H9 (cell line): ENCODE results near the gene SCCPDH. TPM values are rescaled to one million over a fixed set of nuclear protein-coding genes. Genes with fewer than 3 reads are reported as not detected.

ENCODE experiments used
- DNase-seq: peaks from one replicate; pipeline ENCODE4 v3.0.0-alpha.2; 2017
- H2AFZ ChIP-seq: one replicate; pipeline ENCODE4 v1.6.1; 2013; ENCODE audit warnings: mild to moderate bottlenecking, low read length, control low read depth, moderate library complexity
- H2AK5ac ChIP-seq: 2 replicates; pipeline ENCODE4 v1.6.1; 2013; ENCODE audit warnings: low read length, control low read depth, mixed read lengths; ENCODE audit not compliant: insufficient read length
- H2BK120ac ChIP-seq: one replicate; pipeline ENCODE4 v1.6.1; 2013; ENCODE audit warnings: low read depth, mild to moderate bottlenecking, low read length, control low read depth, inconsistent platforms; ENCODE audit not compliant: poor library complexity, severe bottlenecking
- H2BK12ac ChIP-seq: 2 replicates; pipeline ENCODE4 v1.6.1; 2013; ENCODE audit warnings: low read length, control low read depth, mixed read lengths, low read depth; ENCODE audit not compliant: insufficient read length
- H2BK15ac ChIP-seq: 2 replicates; pipeline ENCODE4 v1.6.1; 2013; ENCODE audit warnings: low read depth, low read length, control low read depth
- H2BK20ac ChIP-seq: one replicate; pipeline ENCODE4 v1.6.1; 2013; ENCODE audit warnings: low read depth, mild to moderate bottlenecking, low read length, control low read depth, inconsistent platforms; ENCODE audit not compliant: poor library complexity, severe bottlenecking
- H2BK5ac ChIP-seq: 2 replicates; pipeline ENCODE4 v1.6.1; 2013; ENCODE audit warnings: low read length, control low read depth, mixed read lengths; ENCODE audit not compliant: insufficient read length
- H3K14ac ChIP-seq: 2 replicates; pipeline ENCODE4 v1.6.1; 2013; ENCODE audit warnings: low read length, control low read depth; ENCODE audit not compliant: insufficient read depth
- H3K18ac ChIP-seq: 2 replicates; pipeline ENCODE4 v1.6.1; 2013; ENCODE audit warnings: low read depth, mild to moderate bottlenecking, mixed read lengths, low read length, control low read depth; ENCODE audit not compliant: insufficient read length
- H3K23ac ChIP-seq: 2 replicates; pipeline ENCODE4 v1.6.1; 2013; ENCODE audit warnings: low read length, control low read depth, mixed read lengths, low read depth; ENCODE audit not compliant: insufficient read length
- H3K23me2 ChIP-seq: 2 replicates; pipeline ENCODE4 v1.6.1; 2013; ENCODE audit warnings: low read depth, mild to moderate bottlenecking, mixed read lengths, low read length, control low read depth; ENCODE audit not compliant: insufficient read length, poor library complexity, severe bottlenecking
- H3K27ac ChIP-seq: 2 replicates; pipeline ENCODE4 v1.5.1; 2013; ENCODE audit warnings: low read length, control low read depth, mixed read lengths, low read depth; ENCODE audit not compliant: insufficient read length
- H3K27me3 ChIP-seq: 2 replicates; pipeline ENCODE4 v1.6.1; 2013; ENCODE audit warnings: low read length, control low read depth, inconsistent platforms; ENCODE audit not compliant: insufficient read depth
- H3K4ac ChIP-seq: 2 replicates; pipeline ENCODE4 v1.6.1; 2013; ENCODE audit warnings: low read depth, mild to moderate bottlenecking, control low read depth, inconsistent platforms, low read length, moderate library complexity
- H3K4me1 ChIP-seq: 2 replicates; pipeline ENCODE4 v1.6.1; 2013; ENCODE audit warnings: low read length, control low read depth, inconsistent platforms; ENCODE audit not compliant: insufficient read depth
- H3K4me2 ChIP-seq: 2 replicates; pipeline ENCODE4 v1.6.1; 2013; ENCODE audit warnings: low read length, control low read depth, mixed read lengths; ENCODE audit not compliant: insufficient read length, insufficient read depth
- H3K56ac ChIP-seq: 2 replicates; pipeline ENCODE4 v1.6.1; 2013; ENCODE audit warnings: low read depth, mild to moderate bottlenecking, mixed read lengths, low read length, control low read depth; ENCODE audit not compliant: insufficient read length
- H3K79me1 ChIP-seq: 2 replicates; pipeline ENCODE4 v1.6.1; 2013; ENCODE audit warnings: low read depth, mild to moderate bottlenecking, moderate library complexity, low read length, control low read depth, inconsistent platforms; ENCODE audit not compliant: insufficient read depth, poor library complexity, severe bottlenecking
- H3K79me2 ChIP-seq: 2 replicates; pipeline ENCODE4 v1.6.1; 2013; ENCODE audit warnings: low read length, control low read depth, inconsistent platforms; ENCODE audit not compliant: insufficient read depth
- H3K9ac ChIP-seq: 2 replicates; pipeline ENCODE4 v1.6.1; 2013; ENCODE audit warnings: low read length, control low read depth, mixed read lengths; ENCODE audit not compliant: insufficient read length; ENCODE audit errors: extremely low read depth
- H3K9me3 ChIP-seq: one replicate; pipeline ENCODE4 v1.6.1; 2013; ENCODE audit warnings: low read depth, low read length, inconsistent platforms; ENCODE audit not compliant: control insufficient read depth
- H3T11ph ChIP-seq: one replicate; pipeline ENCODE4 v1.6.1; 2013; ENCODE audit warnings: mild to moderate bottlenecking, low read length, control low read depth, inconsistent platforms
- H4K20me1 ChIP-seq: one replicate; pipeline ENCODE4 v1.6.1; 2013; ENCODE audit not compliant: control insufficient read depth, insufficient read length, insufficient read depth
- H4K5ac ChIP-seq: 2 replicates; pipeline ENCODE4 v1.6.1; 2013; ENCODE audit warnings: low read depth, mild to moderate bottlenecking, mixed read lengths, low read length, control low read depth; ENCODE audit not compliant: insufficient read length
- H4K8ac ChIP-seq: replicated peaks from 2 replicates; pipeline ENCODE4 v1.6.1; 2013; ENCODE audit warnings: low read length, control low read depth, mixed read lengths, low read depth; ENCODE audit not compliant: insufficient read length
- H4K91ac ChIP-seq: 2 replicates; pipeline ENCODE4 v1.6.1; 2013; ENCODE audit warnings: low read depth, mild to moderate bottlenecking, moderate library complexity, mixed read lengths, low read length, control low read depth; ENCODE audit not compliant: insufficient read length
- H3K27ac Mint-ChIP-seq, 3 experiments: 2 replicates in 2 of 3; 3 replicates in 1 of 3; pipeline ENCODE4 v1.8.0; 2020 to 2021; ENCODE audit warnings: mixed read lengths in 3 of 3, mild to moderate bottlenecking in 1 of 3, moderate library complexity in 1 of 3
- H3K27me3 Mint-ChIP-seq: 2 replicates; pipeline ENCODE4 v1.8.0; 2021; ENCODE audit warnings: low read depth, mild to moderate bottlenecking, moderate library complexity, mixed read lengths
- H3K36me3 Mint-ChIP-seq, 3 experiments: 2 replicates in 2 of 3; 3 replicates in 1 of 3; pipeline ENCODE4 v1.8.0; 2020 to 2021; ENCODE audit warnings: low read depth in 3 of 3, mixed read lengths in 3 of 3; ENCODE audit not compliant: insufficient read depth in 1 of 3
- H3K4me1 Mint-ChIP-seq, 2 experiments: 2 replicates each; pipeline ENCODE4 v1.8.0; 2020; ENCODE audit warnings: mixed read lengths in 2 of 2
- H3K4me3 Mint-ChIP-seq, 2 experiments: 2 replicates in 1 of 2; 3 replicates in 1 of 2; pipeline ENCODE4 v1.8.0; 2020 to 2021; ENCODE audit warnings: mild to moderate bottlenecking in 2 of 2, mixed read lengths in 2 of 2, moderate library complexity in 1 of 2
- H3K9me3 Mint-ChIP-seq, 2 experiments: 2 replicates in 1 of 2; 3 replicates in 1 of 2; pipeline ENCODE4 v1.8.0; 2020; ENCODE audit warnings: mild to moderate bottlenecking in 2 of 2, mixed read lengths in 2 of 2, moderate library complexity in 1 of 2
- WGBS: extraction: QIAGEN DNeasy Blood & Tissue Kit; methylation state at CpG from one replicate; pipeline ENCODE4 v1.1.7; 2013; ENCODE audit warnings: missing lambda C conversion rate, low lambda C conversion rate, mixed read lengths; ENCODE audit not compliant: insufficient read length; ENCODE audit errors: extremely low coverage; 5-methylcytosine and 5-hydroxymethylcytosine counted together
- total RNA-seq: library from RNA; stranded (reverse); gene quantifications from 2 replicates; pipeline ENCODE4 v1.2.1, GENCODE V29; 2021
- TF ChIP-seq, protein P1 (sequence below): fragments of 200-600 bp; sonication (generic); conservative IDR thresholded peaks from 3 replicates; pipeline ENCODE4 v1.8.0; 2021; ENCODE audit warnings: antibody characterized with exemption, mild to moderate bottlenecking

SCCPDH gene
- total RNA-seq, 1 experiment from 2014 or later, result 20.7 TPM

DNA sequence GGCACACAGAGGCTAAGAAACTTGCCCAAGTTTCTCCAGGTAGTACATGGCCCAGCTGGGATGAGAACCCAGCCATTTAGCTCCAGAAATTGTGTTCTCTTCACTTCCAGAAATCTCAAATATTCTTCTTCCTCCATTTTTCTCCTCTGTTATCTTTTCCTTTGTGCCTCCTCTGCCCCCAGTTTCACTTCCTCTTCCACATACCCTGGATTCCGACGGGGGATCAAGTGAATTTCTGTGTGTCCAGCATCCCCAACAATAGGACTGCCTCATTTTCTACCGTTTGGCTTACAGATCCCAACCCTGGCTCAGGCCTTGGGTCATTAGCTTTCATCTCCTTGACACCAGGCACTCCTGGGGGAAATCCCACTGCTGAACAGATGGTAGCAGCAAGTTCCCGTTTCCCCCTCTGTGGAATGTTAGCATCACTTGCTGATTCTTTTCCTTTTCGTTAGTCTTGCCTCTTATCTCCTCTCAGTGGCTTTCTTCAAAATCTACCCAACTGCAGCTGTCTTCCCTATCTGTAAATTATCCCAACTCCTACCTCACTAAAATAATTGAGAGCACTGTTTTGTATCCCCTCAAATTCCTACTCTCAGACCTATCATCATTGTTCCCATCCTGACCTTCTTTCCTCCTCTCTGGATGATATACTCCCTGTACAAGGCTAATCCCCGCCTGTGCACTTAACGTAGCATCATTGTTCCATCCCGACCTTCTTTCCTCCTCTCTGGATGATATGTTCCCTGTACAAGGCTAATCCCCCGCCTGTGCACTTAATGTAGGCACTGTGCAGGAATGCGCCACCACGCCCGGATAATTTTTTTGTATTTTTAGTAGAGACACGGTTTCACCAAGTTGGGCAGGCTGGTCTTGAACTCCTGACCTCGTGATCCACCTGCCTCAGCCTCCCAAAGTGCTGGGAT lies 36.5 kb downstream of the SCCPDH start:
- H4K5ac ChIP-seq, result no peak overlapping the region
- no peaks in the 10 kb centered on the region for H3K79me1 ChIP-seq
- no peaks in the 10 kb centered on the region for H3K27me3 ChIP-seq
- H3K23me2 ChIP-seq, result no peaks in the 10 kb centered on the region
- no peak overlapping the region for H3K4me3 Mint-ChIP-seq
- H3K14ac ChIP-seq, result no peak overlapping the region
- H3K4me1 Mint-ChIP-seq, result no peaks in the 10 kb centered on the region
- H2BK15ac ChIP-seq, result no peak overlapping the region
- H4K91ac ChIP-seq, result no peak overlapping the region
- H3K4ac ChIP-seq, result no peak overlapping the region
- H3K4me1 ChIP-seq, result no peaks in the 10 kb centered on the region
- H3K18ac ChIP-seq, result no peak overlapping the region
- no peak overlapping the region for H3T11ph ChIP-seq
- no peak for DNase-seq
- WGBS, result no CpG with 5 or more reads among the region's 14 CpGs
- peak overlapping the region in 1 of 3 experiments; percentile 4; a peak in 2 of 7 replicates for H3K27ac Mint-ChIP-seq
- H3K9me3 ChIP-seq, result no peaks in the 10 kb centered on the region
- no peak overlapping the region for H2AK5ac ChIP-seq
- no peak overlapping the region for H3K56ac ChIP-seq
- H3K9me3 Mint-ChIP-seq, result no peaks in the 10 kb centered on the region
- TF ChIP-seq, protein P1, sequence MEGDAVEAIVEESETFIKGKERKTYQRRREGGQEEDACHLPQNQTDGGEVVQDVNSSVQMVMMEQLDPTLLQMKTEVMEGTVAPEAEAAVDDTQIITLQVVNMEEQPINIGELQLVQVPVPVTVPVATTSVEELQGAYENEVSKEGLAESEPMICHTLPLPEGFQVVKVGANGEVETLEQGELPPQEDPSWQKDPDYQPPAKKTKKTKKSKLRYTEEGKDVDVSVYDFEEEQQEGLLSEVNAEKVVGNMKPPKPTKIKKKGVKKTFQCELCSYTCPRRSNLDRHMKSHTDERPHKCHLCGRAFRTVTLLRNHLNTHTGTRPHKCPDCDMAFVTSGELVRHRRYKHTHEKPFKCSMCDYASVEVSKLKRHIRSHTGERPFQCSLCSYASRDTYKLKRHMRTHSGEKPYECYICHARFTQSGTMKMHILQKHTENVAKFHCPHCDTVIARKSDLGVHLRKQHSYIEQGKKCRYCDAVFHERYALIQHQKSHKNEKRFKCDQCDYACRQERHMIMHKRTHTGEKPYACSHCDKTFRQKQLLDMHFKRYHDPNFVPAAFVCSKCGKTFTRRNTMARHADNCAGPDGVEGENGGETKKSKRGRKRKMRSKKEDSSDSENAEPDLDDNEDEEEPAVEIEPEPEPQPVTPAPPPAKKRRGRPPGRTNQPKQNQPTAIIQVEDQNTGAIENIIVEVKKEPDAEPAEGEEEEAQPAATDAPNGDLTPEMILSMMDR, result no peak
- H3K9ac ChIP-seq, result no peak overlapping the region
- H2BK120ac ChIP-seq, result no peak overlapping the region
- H2BK20ac ChIP-seq, result no peak overlapping the region
- H3K4me2 ChIP-seq, result no peak overlapping the region
- H4K8ac ChIP-seq, result no peak overlapping the region
- peaks cover 5 to 15% (median 13%) of the 10 kb centered on the region in 3 experiments; a peak in 6 of 7 replicates for H3K36me3 Mint-ChIP-seq
- no peak overlapping the region for H3K23ac ChIP-seq
- no peak overlapping the region for H2AFZ ChIP-seq
- no peak overlapping the region for H2BK5ac ChIP-seq
- no peaks in the 10 kb centered on the region for H4K20me1 ChIP-seq
- H3K27me3 Mint-ChIP-seq, result no peaks in the 10 kb centered on the region
- H3K79me2 ChIP-seq, result no peaks in the 10 kb centered on the region
- H2BK12ac ChIP-seq, result no peak overlapping the region
- no peak overlapping the region for H3K27ac ChIP-seq
